Effector memory CD4-positive, alpha-beta T cell (primary cell): ENCODE data around the gene ANKRD28.
A peak's percentile ranks its signal among the peaks of the same experiment; 100 is the strongest.

ENCODE experiments used
- DNase-seq, 3 donors: peaks; one replicate each; pipeline ENCODE4 v3.0.0-alpha.2; 2020
- H3K27ac ChIP-seq: 2 replicates; pipeline ENCODE4 v1.7.0; 2013; ENCODE audit warnings: mild to moderate bottlenecking, low read length, moderate library complexity; ENCODE audit not compliant: insufficient read depth, poor library complexity, severe bottlenecking
- H3K27me3 ChIP-seq: replicated peaks from 2 replicates; pipeline ENCODE4 v1.7.0; 2013; ENCODE audit warnings: mild to moderate bottlenecking, low read length; ENCODE audit not compliant: insufficient read depth, control insufficient read depth, poor library complexity, severe bottlenecking
- H3K36me3 ChIP-seq: 2 replicates; pipeline ENCODE4 v1.7.0; 2013; ENCODE audit warnings: mild to moderate bottlenecking, low read length, moderate library complexity; ENCODE audit not compliant: control insufficient read depth, insufficient read depth
- H3K4me1 ChIP-seq: 2 replicates; pipeline ENCODE4 v1.7.0; 2013; ENCODE audit warnings: low read length, mild to moderate bottlenecking; ENCODE audit not compliant: control insufficient read depth, insufficient read depth, poor library complexity, severe bottlenecking
- H3K4me3 ChIP-seq: 2 replicates; pipeline ENCODE4 v1.7.0; 2013; ENCODE audit warnings: low read length, low read depth, mild to moderate bottlenecking; ENCODE audit not compliant: insufficient read depth, poor library complexity, severe bottlenecking
- H3K9me3 ChIP-seq: 2 replicates; pipeline ENCODE4 v1.7.0; 2013; ENCODE audit warnings: mild to moderate bottlenecking, low read length, moderate library complexity; ENCODE audit not compliant: control insufficient read depth

ANKRD28 gene

DNA sequence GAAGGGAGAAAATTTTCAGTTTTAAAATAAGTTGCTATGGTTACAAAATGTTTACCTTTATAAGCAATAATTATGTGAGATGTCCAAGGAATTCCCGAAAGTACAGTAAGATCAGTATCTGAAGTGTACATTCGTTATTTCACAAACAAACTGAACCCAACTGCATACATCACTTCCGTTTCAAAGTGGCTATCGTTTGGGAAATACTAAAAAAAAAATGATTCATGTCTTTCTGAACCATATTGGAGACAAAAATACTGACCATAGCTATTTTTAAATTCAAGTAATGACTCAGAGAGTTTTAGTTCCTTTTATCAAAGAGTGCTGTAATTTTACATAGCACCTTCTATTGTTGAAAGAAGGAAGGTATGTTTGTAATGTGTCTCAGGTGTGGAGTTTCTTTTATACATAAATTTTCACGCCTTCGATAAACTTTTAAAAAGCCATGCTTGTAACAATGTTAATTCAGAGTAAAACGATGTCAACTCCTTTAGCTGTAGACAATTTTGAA is 8.0 kb upstream of the ANKRD28 start:
- H3K36me3 ChIP-seq, result no peaks in the 10 kb centered on the region
- H3K9me3 ChIP-seq, result no peaks in the 10 kb centered on the region
- no peak overlapping the region for H3K4me3 ChIP-seq
- H3K4me1 ChIP-seq, result peaks cover 12% of the 10 kb centered on the region
- H3K27me3 ChIP-seq, result no peaks in the 10 kb centered on the region
- H3K27ac ChIP-seq, result no peak overlapping the region
- DNase-seq, result no peak

DNA sequence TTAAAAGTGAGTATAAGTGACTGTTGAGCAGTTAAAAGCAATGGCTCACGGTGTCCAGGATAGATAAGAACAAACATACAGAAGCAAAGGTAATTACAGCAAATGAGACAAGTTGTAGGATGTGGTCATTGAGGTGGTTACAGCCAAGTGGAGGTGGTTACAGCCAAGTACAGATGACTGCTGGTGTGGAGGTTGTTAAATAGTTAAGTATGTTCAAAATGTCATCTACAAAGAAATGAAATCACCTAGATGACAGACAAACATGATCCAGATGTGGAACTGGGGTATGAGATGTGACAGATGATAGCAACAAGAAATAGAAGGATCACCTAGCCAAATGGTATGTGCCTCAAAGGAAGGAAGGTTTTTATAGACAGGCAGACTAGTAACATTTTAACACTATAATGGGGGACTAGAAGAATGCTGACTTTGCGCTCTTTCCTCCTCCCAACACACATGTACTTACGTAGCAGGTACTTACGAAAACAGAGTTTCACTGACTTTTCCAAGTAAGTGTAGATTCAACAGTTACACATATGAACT is 6.8 kb upstream of the ANKRD28 start:
- no peak for DNase-seq

DNA sequence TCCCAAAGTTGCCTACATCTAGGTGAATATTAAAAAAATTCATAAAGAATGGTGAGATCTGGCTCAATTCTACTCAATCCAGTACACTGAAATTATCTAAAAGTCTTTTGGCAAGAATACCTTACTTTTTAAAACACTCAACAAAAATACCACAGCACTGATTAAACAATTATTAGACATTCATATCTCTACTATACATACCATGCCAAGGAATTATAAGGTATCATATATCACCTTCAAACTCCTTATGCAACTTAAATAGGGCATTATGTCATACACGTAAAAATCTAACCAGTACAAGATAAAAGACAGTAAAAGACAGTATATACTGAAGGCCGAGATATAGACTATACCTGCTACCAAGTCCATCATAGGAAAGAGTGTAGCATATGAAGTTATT is 6.1 kb upstream of the ANKRD28 start:
- Histone ChIP-seq H3K4me3 (no peak overlapping the region), H3K36me3 (no peaks in the 10 kb centered on the region), H3K9me3 (no peaks in the 10 kb centered on the region), H3K27me3 (no peaks in the 10 kb centered on the region), H3K27ac (no peak overlapping the region), H3K4me1 (peaks cover 24% of the 10 kb centered on the region)
- no peak for DNase-seq

More for the DNA sequence above, 6.8 kb upstream of the ANKRD28 start:
- no peak overlapping the region for H3K4me3 ChIP-seq
- H3K36me3 ChIP-seq, result no peaks in the 10 kb centered on the region
- H3K27ac ChIP-seq, result peak overlapping the region; percentile 19
- H3K27me3 ChIP-seq, result no peaks in the 10 kb centered on the region
- H3K4me1 ChIP-seq, result peaks cover 20% of the 10 kb centered on the region
- no peaks in the 10 kb centered on the region for H3K9me3 ChIP-seq

DNA sequence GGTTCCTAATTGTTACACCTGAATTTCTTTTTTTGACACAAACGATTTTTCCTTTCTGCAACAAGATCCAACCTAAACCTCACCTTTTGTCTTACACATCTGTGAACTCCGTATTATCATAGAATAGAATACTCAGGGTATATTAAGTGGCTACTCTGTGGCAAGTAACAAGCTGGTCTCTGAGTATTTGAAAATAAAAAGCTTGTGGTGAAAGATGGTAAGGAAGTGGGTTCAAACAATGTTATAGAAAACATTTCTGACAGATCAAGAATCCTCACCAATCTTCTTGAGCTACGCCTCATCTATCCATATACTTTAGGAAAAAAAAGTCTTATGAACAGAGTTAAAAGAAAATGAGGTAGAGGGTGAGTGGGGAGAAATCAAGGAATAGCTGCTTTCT is 3.5 kb upstream of the ANKRD28 start:
- no peak overlapping the region for H3K4me3 ChIP-seq
- no peaks in the 10 kb centered on the region for H3K27me3 ChIP-seq
- DNase-seq, result no peak
- H3K9me3 ChIP-seq, result no peaks in the 10 kb centered on the region
- peaks cover 44% of the 10 kb centered on the region for H3K4me1 ChIP-seq
- H3K36me3 ChIP-seq, result no peaks in the 10 kb centered on the region
- peak overlapping the region; percentile 39 for H3K27ac ChIP-seq

DNA sequence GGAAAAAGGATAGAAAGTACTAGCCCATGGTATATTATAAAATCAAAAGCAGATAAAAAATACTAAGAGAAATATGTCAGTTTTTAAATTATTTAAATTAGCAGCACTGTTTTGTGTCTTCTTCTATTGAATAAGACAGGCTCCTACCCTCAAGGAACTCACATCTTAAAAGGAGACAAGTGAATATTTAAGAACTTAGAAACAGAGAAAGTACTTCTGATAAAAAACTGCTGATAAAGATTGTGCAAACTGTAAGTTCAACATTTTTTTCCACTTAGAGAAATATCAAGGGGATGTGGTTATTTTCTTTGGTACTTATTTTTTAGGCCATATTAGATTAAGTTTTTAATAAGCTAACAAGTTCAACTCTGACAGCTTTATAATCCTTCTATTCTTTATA is 3.0 kb upstream of the ANKRD28 start:
- Histone ChIP-seq H3K36me3 (no peaks in the 10 kb centered on the region), H3K9me3 (no peaks in the 10 kb centered on the region), H3K27me3 (no peaks in the 10 kb centered on the region), H3K4me3 (no peak overlapping the region), H3K27ac (peak overlapping the region; percentile 39), H3K4me1 (peaks cover 44% of the 10 kb centered on the region)
- DNase-seq, result no peak

DNA sequence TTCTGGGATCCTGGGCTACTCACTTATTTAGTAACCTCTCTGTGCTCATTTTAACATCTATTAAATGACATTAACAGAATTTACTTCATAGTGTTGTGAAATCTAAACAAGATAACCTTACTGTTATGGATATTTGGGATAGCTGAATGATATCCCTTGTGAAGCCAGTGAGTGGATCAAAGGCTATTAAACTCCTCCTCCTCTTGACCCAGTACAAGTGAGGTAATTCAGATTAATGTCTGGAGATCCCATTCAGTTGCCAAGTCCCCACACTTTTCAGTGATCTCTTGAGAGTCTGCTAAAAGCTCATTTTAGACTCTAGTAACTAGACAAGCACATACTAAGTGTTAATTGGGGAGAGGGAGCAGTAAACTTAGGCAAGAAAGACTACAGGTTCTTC is 2.5 kb upstream of the ANKRD28 start:
- H3K36me3 ChIP-seq, result no peaks in the 10 kb centered on the region
- no peaks in the 10 kb centered on the region for H3K27me3 ChIP-seq
- peak overlapping the region; percentile 39 for H3K27ac ChIP-seq
- H3K9me3 ChIP-seq, result no peaks in the 10 kb centered on the region
- peaks cover 44% of the 10 kb centered on the region for H3K4me1 ChIP-seq
- no peak for DNase-seq
- no peak overlapping the region for H3K4me3 ChIP-seq

DNA sequence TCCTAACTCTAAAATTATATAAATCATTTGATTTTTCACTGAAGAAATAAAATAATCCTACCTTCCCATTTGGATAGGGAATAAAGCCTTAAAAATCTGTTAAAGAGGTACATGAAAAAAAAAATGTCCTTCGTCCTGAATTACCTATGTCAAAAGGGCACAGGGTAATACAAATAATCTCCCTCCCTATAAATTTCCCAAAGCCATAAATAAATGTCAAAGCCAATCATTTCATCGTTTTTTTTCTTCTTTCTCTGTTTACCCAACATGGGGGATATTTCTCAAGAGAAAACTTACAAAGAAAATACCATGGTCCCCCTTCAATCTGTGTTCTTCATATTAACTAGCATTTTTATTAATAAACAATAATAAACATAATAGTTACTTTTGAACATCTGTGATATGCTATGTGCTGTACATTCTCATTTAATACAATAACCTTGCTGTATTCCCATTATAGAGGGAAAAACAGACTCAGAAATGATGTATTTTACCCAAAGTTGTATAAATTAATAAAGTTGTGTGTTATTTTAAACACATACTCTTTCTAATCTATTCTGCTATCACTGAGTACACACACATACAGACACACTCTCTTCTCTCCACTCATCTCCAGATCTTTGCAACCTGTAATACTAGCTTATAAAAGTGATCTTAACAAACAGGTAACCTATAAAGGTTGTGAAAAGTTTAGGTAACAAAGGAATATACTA is 910 bp upstream of the ANKRD28 start:
- Histone ChIP-seq H3K4me1 (peaks cover 44% of the 10 kb centered on the region), H3K27ac (no peak overlapping the region), H3K4me3 (no peak overlapping the region)

DNA sequence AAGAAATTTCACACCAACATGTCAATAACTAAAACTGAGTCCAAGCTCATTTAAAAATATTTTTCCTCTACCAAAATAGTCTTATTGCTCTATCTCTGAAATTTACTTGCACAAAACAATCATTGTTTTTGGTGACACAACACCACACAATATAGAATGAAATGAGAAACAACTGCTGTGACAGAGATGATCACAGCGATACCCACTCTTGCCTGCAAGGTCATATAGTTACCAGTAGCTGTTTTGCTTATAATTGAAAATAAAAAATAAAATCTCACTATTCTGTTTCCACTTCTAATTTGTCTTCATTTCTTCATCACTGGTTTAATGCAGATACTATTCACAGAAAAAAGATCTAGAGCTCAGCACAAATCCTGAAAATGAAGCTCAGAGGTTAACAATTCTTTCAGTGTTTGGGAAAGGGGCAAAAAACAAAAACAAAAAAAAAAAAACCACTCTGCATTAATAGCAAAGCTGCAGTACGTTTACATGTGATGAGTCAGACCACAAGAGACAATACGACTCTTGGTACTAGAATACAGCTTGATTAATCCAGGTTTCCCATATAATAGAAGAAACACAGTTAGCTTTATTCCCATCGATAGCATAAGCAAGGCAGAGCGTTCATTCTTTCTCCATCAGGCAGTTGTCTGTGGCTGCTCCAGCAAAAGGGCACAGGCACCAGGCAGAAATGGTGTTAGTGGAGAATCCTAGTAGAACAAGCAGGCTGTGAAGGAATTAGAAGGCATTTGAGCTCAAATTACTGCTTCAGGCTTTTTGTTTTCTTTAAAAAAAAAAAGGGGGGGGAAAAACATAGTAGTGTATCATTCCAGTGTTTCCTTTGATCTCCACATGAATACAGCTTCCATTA is 773 bp downstream of the ANKRD28 start:
- Histone ChIP-seq H3K9me3 (no peaks in the 10 kb centered on the region), H3K36me3 (no peaks in the 10 kb centered on the region), H3K4me1 (peaks cover 50% of the 10 kb centered on the region), H3K27ac (peak overlapping the region; percentile 79), H3K27me3 (no peaks in the 10 kb centered on the region), H3K4me3 (peak overlapping the region; percentile 46)
- no peak for DNase-seq

More for the DNA sequence above, 910 bp upstream of the ANKRD28 start:
- Histone ChIP-seq H3K9me3 (no peaks in the 10 kb centered on the region), H3K27me3 (no peaks in the 10 kb centered on the region), H3K36me3 (no peaks in the 10 kb centered on the region)
- DNase-seq, result no peak

DNA sequence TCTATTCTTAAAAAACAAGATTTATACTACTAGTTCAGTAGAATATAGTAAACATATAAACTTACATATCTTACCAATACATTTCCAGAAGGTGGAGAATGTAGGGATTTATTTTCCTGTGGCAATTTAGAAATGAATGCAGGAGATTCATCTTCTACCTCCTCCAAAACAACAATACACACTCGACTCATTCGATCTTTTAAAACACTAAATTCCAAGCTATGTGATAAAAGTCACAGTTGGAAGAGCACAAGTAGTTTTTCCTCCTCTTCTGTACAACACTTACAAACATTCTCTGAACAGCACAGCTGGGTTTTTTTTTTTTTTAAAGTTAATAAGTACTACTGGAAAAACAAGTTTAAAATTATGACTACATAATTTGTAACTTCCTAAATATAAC is 1.4 kb downstream of the ANKRD28 start:
- no peaks in the 10 kb centered on the region for H3K36me3 ChIP-seq
- no peaks in the 10 kb centered on the region for H3K9me3 ChIP-seq
- H3K27me3 ChIP-seq, result no peaks in the 10 kb centered on the region
- peaks cover 45% of the 10 kb centered on the region for H3K4me1 ChIP-seq
- H3K4me3 ChIP-seq, result peak overlapping the region; percentile 44
- no peak for DNase-seq
- H3K27ac ChIP-seq, result peak overlapping the region; percentile 79
